Spleen (tissue), 7 donors: Measurements from ENCODE around the gene TMEM174.

Experiments
- CTCF ChIP-seq, 11 experiments: fragments of 200-600 bp in 7 of 11; fragments of 450-650 bp in 4 of 11; sonication (generic) in 4 of 11; IDR thresholded peaks in 8 of 11; conservative IDR thresholded peaks in 3 of 11; 1 replicate in 7 of 11; 2 replicates in 4 of 11; pipeline versions ENCODE4 v1.4.0 to v1.8.0; 2016 to 2021; ENCODE audit warnings: antibody characterized with exemption in 11 of 11, inconsistent platforms in 4 of 11, mild to moderate bottlenecking in 1 of 11
- POLR2A ChIP-seq, 3 donors: fragments of 450-650 bp; IDR thresholded peaks; one replicate each; pipeline ENCODE4 v1.5.1; 2017; ENCODE audit warnings: antibody characterized with exemption in 3 of 3, mild to moderate bottlenecking in 1 of 3
- donor health status: DM: no; HTN: no; CAD: no; lungs with moderate emphysema.
- donor health status: DM: no; HTN: no; CAD: no.
- donor health status: DM: no; HTN: no; CAD: no.

- no peak for TF ChIP-seq POLR2A (IDR thresholded peaks at IDR 0.05)
- peak in 6 of 11 experiments; percentile 8 to 31 (median 17) for TF ChIP-seq CTCF (IDR thresholded peaks at IDR 0.05 in 8 of 11, conservative IDR thresholded peaks at IDR 0.05 in 3 of 11)
These were observed 37.5 kb upstream of the TMEM174 start for GRCh38 chr5:73135429-73136054.
